PFSK-1 (cell line): ENCODE data around the gene KCNJ14.

Source experiments
- FOXP2 ChIP-seq: optimal IDR thresholded peaks from 2 replicates; pipeline ENCODE3; 2011; ENCODE audit warnings: borderline replicate concordance, control low read depth, inconsistent platforms; ENCODE audit not compliant: insufficient read depth; ENCODE audit errors: extremely low read length, extremely low read depth
- POLR2AphosphoS5 ChIP-seq: IDR thresholded peaks from 2 replicates; pipeline ENCODE4 v1.6.1; 2012; ENCODE audit warnings: low read depth, mild to moderate bottlenecking, control low read depth, low read length, moderate library complexity
- SIN3A ChIP-seq: IDR thresholded peaks from 2 replicates; pipeline ENCODE4 v1.6.1; 2012; ENCODE audit warnings: mild to moderate bottlenecking, low read length, moderate library complexity, borderline replicate concordance; ENCODE audit not compliant: insufficient read depth
- TAF1 ChIP-seq: IDR thresholded peaks from 2 replicates; pipeline ENCODE4 v1.6.1; 2012; ENCODE audit warnings: low read length, control low read depth, borderline replicate concordance; ENCODE audit not compliant: insufficient read depth
- TF ChIP-seq, protein P1 (sequence below), 2 experiments: IDR thresholded peaks; 2 replicates each; pipeline versions ENCODE4 v1.6.1 to v1.8.0; 2011 to 2012; ENCODE audit warnings: low read depth in 2 of 2, low read length in 2 of 2, control low read depth in 1 of 2, inconsistent platforms in 1 of 2, mild to moderate bottlenecking in 1 of 2, moderate library complexity in 1 of 2; ENCODE audit not compliant: insufficient read depth in 1 of 2

The KCNJ14 gene

DNA sequence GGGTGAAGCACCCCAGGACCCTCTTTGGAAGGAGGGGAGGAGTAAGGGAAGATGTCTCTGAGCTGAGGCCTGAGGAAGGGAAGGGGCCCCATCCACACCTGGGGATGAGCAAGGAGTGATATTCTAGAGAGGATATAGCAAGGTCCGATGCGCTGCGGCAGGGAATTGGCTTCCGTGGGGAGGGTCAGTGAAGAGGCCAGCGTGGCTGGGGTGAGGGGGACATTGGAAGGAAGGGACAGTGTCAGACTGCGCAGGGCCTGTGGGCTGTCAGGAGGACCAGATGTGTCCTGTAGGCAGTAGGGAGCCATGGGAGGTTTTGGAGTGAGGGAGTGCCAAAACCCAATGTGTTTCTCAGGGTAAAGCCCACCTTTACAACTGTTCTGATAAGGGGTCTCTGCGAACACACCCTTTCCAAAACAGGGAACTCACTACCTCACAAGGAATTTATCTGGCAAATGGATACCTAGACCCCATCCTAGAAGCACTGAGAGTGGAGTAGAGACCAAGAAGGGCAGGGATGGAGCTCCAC is 52.6 kb downstream of the KCNJ14 start:
- no peak for TF ChIP-seq POLR2AphosphoS5
- TF ChIP-seq, protein P1, sequence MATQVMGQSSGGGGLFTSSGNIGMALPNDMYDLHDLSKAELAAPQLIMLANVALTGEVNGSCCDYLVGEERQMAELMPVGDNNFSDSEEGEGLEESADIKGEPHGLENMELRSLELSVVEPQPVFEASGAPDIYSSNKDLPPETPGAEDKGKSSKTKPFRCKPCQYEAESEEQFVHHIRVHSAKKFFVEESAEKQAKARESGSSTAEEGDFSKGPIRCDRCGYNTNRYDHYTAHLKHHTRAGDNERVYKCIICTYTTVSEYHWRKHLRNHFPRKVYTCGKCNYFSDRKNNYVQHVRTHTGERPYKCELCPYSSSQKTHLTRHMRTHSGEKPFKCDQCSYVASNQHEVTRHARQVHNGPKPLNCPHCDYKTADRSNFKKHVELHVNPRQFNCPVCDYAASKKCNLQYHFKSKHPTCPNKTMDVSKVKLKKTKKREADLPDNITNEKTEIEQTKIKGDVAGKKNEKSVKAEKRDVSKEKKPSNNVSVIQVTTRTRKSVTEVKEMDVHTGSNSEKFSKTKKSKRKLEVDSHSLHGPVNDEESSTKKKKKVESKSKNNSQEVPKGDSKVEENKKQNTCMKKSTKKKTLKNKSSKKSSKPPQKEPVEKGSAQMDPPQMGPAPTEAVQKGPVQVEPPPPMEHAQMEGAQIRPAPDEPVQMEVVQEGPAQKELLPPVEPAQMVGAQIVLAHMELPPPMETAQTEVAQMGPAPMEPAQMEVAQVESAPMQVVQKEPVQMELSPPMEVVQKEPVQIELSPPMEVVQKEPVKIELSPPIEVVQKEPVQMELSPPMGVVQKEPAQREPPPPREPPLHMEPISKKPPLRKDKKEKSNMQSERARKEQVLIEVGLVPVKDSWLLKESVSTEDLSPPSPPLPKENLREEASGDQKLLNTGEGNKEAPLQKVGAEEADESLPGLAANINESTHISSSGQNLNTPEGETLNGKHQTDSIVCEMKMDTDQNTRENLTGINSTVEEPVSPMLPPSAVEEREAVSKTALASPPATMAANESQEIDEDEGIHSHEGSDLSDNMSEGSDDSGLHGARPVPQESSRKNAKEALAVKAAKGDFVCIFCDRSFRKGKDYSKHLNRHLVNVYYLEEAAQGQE (IDR thresholded peaks at IDR 0.05; ENCODE audit: insufficient read depth in 1 of 2, low read depth in 2 of 2, low read length in 2 of 2): no peak
- no peak for TF ChIP-seq TAF1
- TF ChIP-seq FOXP2: no peak
- TF ChIP-seq SIN3A: no peak

DNA sequence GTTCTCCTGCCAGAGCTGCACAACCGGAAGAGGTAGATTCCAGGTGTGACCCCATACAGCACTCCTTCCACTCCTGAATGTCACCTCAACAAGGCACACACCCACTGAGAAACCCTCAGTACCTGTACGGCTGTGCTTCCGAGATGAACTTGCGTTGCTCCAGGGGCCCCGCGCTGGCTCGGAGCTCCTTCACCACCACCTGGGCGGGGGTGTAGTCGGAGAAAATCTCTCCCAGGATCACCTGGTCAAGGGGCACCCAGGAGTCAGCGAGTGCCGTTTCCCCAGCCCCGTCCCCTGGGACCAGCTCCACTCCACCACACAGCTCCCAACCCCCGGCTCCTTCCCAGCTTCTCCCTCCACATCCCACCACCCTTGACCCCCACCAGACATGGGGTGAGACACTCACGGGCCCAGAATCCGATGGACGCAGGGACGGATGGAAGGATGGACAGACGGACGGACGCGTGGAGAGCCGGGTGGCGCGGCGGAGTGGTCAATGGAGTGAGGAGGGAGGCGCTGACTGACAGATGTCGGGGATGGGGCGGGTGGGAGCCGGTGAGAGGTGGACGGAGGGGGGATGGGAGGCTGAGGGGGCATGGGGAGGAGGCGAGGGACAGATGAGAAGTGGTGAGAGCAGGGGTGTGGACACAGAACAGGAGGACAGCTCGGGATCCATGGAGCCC is 53.5 kb downstream of the KCNJ14 start:
- TF ChIP-seq TAF1 (no peak), SIN3A (no peak), POLR2AphosphoS5 (no peak), FOXP2 (no peak)
- TF ChIP-seq, protein P1 (IDR thresholded peaks at IDR 0.05; ENCODE audit: insufficient read depth in 1 of 2, low read depth in 2 of 2, low read length in 2 of 2): no peak

DNA sequence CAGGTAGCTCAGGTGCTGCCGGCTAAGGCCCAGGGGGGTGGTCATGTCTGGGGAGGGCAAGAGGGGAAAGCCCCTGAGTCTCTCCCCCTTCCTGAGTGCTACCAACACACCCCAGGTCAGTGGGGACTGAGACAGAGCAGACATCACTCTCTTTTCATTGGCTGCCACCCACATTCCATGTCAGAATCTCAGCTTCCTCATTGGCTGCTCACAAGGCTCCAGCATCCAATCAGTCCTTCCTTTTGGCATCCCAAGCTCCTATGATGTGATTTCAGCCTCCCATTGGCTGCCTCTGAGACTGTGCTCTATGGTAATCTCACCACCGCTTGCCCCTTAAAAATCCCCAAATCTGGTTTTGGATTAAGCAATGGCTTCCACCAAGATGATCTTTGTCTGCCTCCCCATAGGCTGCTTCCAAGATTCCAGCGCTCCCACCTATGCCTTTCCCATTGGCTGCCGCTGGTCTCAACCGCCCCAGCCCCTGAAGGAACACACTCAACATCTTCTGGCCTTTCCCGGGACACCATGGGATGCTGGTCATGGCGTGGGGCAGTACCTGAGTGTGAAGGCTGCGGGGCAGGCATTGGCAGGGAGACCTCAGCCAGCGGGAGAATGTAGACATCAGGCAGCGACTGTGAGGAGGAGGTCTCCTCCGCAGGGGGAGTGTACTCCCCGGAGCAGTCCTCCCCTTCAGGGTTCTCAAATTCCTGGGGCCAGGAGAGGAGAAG is 54.3 kb downstream of the KCNJ14 start:
- TF ChIP-seq FOXP2 (no peak), TAF1 (no peak), SIN3A (no peak), POLR2AphosphoS5 (no peak)
- TF ChIP-seq, protein P1 (IDR thresholded peaks at IDR 0.05; ENCODE audit: insufficient read depth in 1 of 2, low read depth in 2 of 2, low read length in 2 of 2): no peak

DNA sequence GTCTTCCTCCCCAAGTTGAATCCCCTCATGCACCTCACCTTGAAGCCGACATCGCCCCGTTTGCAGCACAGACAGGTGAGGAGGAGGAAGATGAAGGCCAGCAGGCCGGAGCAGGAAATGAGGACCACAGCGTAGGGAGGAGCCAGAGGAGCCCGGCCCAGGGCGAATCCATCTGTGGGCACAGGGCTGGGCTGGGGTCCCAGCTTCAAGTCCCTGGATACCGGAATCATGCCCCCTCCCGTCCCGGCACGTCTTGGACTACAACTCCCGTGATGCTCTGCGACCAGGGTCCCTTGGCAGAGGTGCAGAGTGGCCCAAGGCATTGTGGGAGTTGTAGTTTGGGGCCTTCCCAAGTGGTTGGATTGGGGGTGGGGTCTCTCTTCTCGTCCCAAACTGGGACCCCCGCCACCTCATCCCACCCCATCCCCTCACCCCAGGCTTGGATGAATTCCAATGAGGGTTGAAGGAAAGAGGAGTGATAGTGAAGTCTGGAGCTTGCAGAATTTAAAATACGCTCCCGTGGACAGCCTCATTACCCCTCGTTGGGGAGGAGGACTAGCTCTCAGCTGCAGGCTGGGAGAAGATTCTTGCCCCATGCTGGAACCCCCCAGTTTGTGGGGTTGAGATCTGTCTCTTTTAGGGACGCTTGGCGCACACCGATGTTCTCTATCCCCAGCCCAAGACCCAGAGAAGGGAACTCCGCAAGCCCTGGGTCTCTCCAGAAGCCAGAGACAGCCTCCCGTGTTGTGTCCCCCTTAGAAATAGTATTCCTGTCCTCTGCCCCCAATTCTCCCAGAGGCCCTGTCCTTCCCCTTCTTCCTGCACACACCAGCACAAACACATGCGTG is 55.3 kb downstream of the KCNJ14 start:
- TF ChIP-seq TAF1: no peak
- no peak for TF ChIP-seq POLR2AphosphoS5
- TF ChIP-seq FOXP2: no peak
- no peak for TF ChIP-seq SIN3A
- TF ChIP-seq, protein P1 (IDR thresholded peaks at IDR 0.05; ENCODE audit: insufficient read depth in 1 of 2, low read depth in 2 of 2, low read length in 2 of 2): no peak
